Panc1 (cell line): Measurements from ENCODE around the gene TSHZ2. TPM values are rescaled to one million over a fixed set of nuclear protein-coding genes. Genes with fewer than 3 reads are reported as not detected.

Experiments
- ATAC-seq: fragments of 200-7000 bp; cut with Tn5 transposase; 2 replicates; pipeline ENCODE4 v1.9.1; 2020; ENCODE audit warnings: mild to moderate bottlenecking, moderate library complexity
- BruUV-seq: library from RNA; stranded (reverse); fragments of 400-500 nt; replicated peaks from 2 replicates; lab custom pipeline; 2021; lab: Mats Ljungman, UMichigan
- CTCF ChIA-PET: fragments of 300-600 bp; sonication (Branson Sonifier 250); formaldehyde crosslinking; loops from one replicate; lab custom pipeline; 2022; ENCODE audit warnings: antibody characterized with exemption; lab: Charles Lee
- POLR2A ChIA-PET: fragments of 300-600 bp; sonication (Branson Sonifier 250); formaldehyde crosslinking; loops from one replicate; lab custom pipeline; 2022; ENCODE audit warnings: antibody characterized with exemption; lab: Charles Lee
- DNase-seq: peaks from one replicate; pipeline ENCODE4 v3.0.0-alpha.2; 2010; ENCODE audit warnings: low read depth, low spot score
- H3K27ac ChIP-seq: 2 replicates; pipeline ENCODE4 v1.5.1; 2011; ENCODE audit warnings: mild to moderate bottlenecking, low read length, inconsistent platforms
- H3K27me3 ChIP-seq: fragments of 200-500 bp; sonication (Bioruptor generic); 2 replicates; pipeline ENCODE4 v1.6.0; 2014; ENCODE audit warnings: low read length, inconsistent platforms; ENCODE audit not compliant: control insufficient read depth, insufficient read depth
- H3K36me3 ChIP-seq: fragments of 200-500 bp; sonication (Bioruptor generic); 2 replicates; pipeline ENCODE4 v1.5.1; 2014; ENCODE audit warnings: inconsistent platforms, mild to moderate bottlenecking, low read length, moderate library complexity; ENCODE audit not compliant: control insufficient read depth, insufficient read depth
- H3K4me1 ChIP-seq: 2 replicates; pipeline ENCODE4 v1.5.1; 2011; ENCODE audit warnings: inconsistent platforms, mild to moderate bottlenecking, low read length, moderate library complexity; ENCODE audit not compliant: control insufficient read depth, insufficient read depth
- H3K4me3 ChIP-seq, 2 experiments: 2 replicates each; pipeline ENCODE4 v1.5.1; 2011 to 2012; ENCODE audit warnings: low read depth in 2 of 2, low read length in 2 of 2, mild to moderate bottlenecking in 2 of 2, inconsistent platforms in 1 of 2, moderate library complexity in 1 of 2
- H3K9me3 ChIP-seq: fragments of 200-500 bp; sonication (Bioruptor generic); 2 replicates; pipeline ENCODE4 v1.5.1; 2014; ENCODE audit warnings: low read depth, mild to moderate bottlenecking, inconsistent platforms, low read length, moderate library complexity; ENCODE audit not compliant: control insufficient read depth, insufficient read depth
- CTCF ChIP-seq: fragments of 450-650 bp; IDR thresholded peaks from 2 replicates; pipeline ENCODE4 v1.5.1; 2017; ENCODE audit warnings: mild to moderate bottlenecking
- POLR2AphosphoS5 ChIP-seq: IDR thresholded peaks from 2 replicates; pipeline ENCODE4 v1.6.1; 2012; ENCODE audit warnings: mild to moderate bottlenecking, low read depth, low read length, moderate library complexity
- REST ChIP-seq, 2 experiments: IDR thresholded peaks; 2 replicates each; pipeline ENCODE4 v1.6.1; 2011 to 2012; ENCODE audit warnings: low read depth in 2 of 2, control low read depth in 1 of 2, low read length in 1 of 2, mild to moderate bottlenecking in 1 of 2, moderate library complexity in 1 of 2; ENCODE audit not compliant: insufficient read depth in 1 of 2
- SIN3A ChIP-seq: IDR thresholded peaks from 2 replicates; pipeline ENCODE4 v1.6.1; 2012; ENCODE audit warnings: low read depth, mild to moderate bottlenecking, low read length, moderate library complexity, borderline replicate concordance; ENCODE audit not compliant: insufficient read depth
- TCF7L2 ChIP-seq: IDR thresholded peaks from 2 replicates; pipeline ENCODE4 v1.6.1; 2011; ENCODE audit warnings: mild to moderate bottlenecking, low read depth, low read length, inconsistent platforms
- in situ Hi-C: cut with HindIII; loops from 2 replicates; pipeline ENCODE4 v1.10.0; 2016; ENCODE audit warnings: low sequenced_read_pairs, low pct_unique_long_range_greater_than_20kb
- intact Hi-C: fragments of 100-400 bp; cut with micrococcal nuclease; formaldehyde crosslinking; loops from one replicate; pipeline ENCODE4 v1.10.0; 2022; ENCODE audit not compliant: unreplicated experiment
- total RNA-seq: library from RNA; stranded (reverse); gene quantifications from one replicate; pipeline ENCODE4 v1.2.1, GENCODE V29; 2021; ENCODE audit not compliant: unreplicated experiment

Gene TSHZ2
- total RNA-seq, 1 experiment from 2014 or later, result 0.36 TPM

- H3K27me3 ChIP-seq, result 0 out of 2 replicates have a peak, but pooled peaks cover 2% of the 10 kb centered on the region
- TF ChIP-seq CTCF (no peak), POLR2AphosphoS5 (no peak), TCF7L2 (no peak), REST (IDR thresholded peaks at IDR 0.05; ENCODE audit: insufficient read depth in 1 of 2, low read depth in 2 of 2, low read length in 1 of 2) (no peak)
- no TSS peak for BruUV-seq
- in situ Hi-C loops (no loop called here), intact Hi-C loops (no loop called here)
- H3K9me3 ChIP-seq, result no peaks in the 10 kb centered on the region
- POLR2A ChIA-PET, result no interaction called here
- no peak overlapping the region for H3K4me3 ChIP-seq
- H3K27ac ChIP-seq, result no peak overlapping the region
- no peaks in the 10 kb centered on the region for H3K4me1 ChIP-seq
- ATAC-seq, result no peak
- H3K36me3 ChIP-seq, result no peaks in the 10 kb centered on the region
- CTCF ChIA-PET, result no interaction called here
- DNase-seq, result no peak
Observed at GRCh38 chr20:53076668-53077067, 104.5 kb downstream of the TSHZ2 start.

GRCh38 chr20:53077373-53078205 is 105.4 kb downstream of the TSHZ2 start:
- H3K27ac ChIP-seq, result no peak overlapping the region
- ChIA-PET POLR2A (no interaction called here), CTCF (no interaction called here)
- H3K36me3 ChIP-seq, result no peaks in the 10 kb centered on the region
- no TSS peak for BruUV-seq
- DNase-seq (no peak), ATAC-seq (no peak)
- in situ Hi-C loops, result no loop called here
- H3K27me3 ChIP-seq, result no peaks in the 10 kb centered on the region
- no peak for TF ChIP-seq POLR2AphosphoS5
- TF ChIP-seq TCF7L2, result no peak
- TF ChIP-seq REST (IDR thresholded peaks at IDR 0.05; ENCODE audit: insufficient read depth in 1 of 2, low read depth in 2 of 2, low read length in 1 of 2), result no peak
- TF ChIP-seq SIN3A, result no peak
- TF ChIP-seq CTCF, result no peak
- intact Hi-C loops, result no loop called here
- H3K4me3 ChIP-seq, result no peak overlapping the region
- no peaks in the 10 kb centered on the region for H3K9me3 ChIP-seq
- no peaks in the 10 kb centered on the region for H3K4me1 ChIP-seq
